GM13977 (cell line): ENCODE results near the gene GRAMD2B.
A peak's percentile ranks its signal among the peaks of the same experiment; 100 is the strongest.
"Not testable (repeated sequence)": the region's sequence is repeated elsewhere in the genome, so short reads cannot be mapped to it uniquely, and the experiment has no call there.

Experiments used
- DNase-seq: peaks from one replicate; pipeline ENCODE4 v3.0.0; 2012; ENCODE audit warnings: low spot score
- in situ Hi-C: fragments of 300-500 bp; cut with MboI; formaldehyde crosslinking; loops from one replicate; pipeline ENCODE4 v1.12.0; 2022; ENCODE audit warnings: low sequenced_read_pairs, low pct_unique_long_range_greater_than_20kb, mixed read lengths, inconsistent platforms; ENCODE audit not compliant: unreplicated experiment
- TF ChIP-seq, protein P1 (sequence below): IDR thresholded peaks from 2 replicates; pipeline ENCODE4 v1.5.1; 2012; ENCODE audit warnings: mild to moderate bottlenecking, control low read depth; ENCODE audit not compliant: insufficient read depth; ENCODE audit errors: extremely low read depth, missing control alignments

GRAMD2B gene, protein sequence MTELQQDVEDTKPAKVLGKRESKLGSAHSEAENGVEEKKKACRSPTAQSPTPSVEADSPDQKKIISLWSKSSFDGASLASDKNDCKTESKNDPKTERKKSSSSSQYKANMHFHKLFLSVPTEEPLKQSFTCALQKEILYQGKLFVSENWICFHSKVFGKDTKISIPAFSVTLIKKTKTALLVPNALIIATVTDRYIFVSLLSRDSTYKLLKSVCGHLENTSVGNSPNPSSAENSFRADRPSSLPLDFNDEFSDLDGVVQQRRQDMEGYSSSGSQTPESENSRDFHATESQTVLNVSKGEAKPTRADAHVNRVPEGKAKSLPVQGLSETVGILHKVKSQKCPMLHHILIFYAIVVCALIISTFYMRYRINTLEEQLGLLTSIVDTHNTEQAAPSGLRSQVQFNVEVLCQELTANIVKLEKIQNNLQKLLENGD

DNA sequence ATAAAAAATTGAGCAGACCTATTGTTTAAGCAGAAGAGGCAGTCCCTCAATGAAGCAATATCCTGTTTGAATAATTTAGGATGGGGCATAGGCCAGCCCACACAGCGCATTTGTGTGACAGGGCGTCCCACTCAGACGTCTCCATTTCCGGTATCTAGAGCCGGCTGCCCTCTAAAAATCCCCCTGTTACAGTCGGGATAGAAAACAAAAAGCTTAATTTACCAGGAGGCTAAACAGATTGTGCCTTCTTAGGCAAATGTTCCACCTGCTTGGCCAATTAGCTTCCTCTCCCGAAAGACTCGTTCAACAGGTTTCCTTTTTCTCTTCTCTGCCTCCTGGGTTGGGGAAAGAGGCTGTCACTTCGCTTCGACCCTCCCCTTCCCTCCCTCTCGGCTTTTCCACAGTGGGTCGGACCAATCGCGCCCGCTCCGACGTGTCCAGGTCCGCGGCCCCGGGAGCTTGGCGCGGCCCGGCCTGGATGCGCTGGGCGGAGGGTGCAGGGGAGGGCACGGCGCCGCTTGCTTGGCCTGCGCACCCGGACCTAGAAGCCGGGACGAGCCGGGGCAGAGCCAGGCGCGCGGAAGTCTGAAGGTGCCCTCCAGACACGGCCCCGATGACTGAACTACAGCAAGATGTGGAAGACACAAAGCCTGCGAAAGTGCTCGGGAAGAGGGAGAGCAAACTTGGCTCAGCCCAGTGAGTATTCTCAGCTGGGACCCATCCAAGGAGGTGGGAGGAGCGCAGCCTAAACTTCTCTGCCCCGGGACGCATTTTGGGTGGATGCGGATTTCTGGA, at the start of gene GRAMD2B:
Gene GRAMD2B, plus strand, starts transcription at position 416 of the 795 bp plus-strand sequence. Its CDS starts 198 bp downstream, at position 614.
- DNase-seq = peak; percentile 82
- in situ Hi-C loops = no loop called here
- TF ChIP-seq, protein P1, sequence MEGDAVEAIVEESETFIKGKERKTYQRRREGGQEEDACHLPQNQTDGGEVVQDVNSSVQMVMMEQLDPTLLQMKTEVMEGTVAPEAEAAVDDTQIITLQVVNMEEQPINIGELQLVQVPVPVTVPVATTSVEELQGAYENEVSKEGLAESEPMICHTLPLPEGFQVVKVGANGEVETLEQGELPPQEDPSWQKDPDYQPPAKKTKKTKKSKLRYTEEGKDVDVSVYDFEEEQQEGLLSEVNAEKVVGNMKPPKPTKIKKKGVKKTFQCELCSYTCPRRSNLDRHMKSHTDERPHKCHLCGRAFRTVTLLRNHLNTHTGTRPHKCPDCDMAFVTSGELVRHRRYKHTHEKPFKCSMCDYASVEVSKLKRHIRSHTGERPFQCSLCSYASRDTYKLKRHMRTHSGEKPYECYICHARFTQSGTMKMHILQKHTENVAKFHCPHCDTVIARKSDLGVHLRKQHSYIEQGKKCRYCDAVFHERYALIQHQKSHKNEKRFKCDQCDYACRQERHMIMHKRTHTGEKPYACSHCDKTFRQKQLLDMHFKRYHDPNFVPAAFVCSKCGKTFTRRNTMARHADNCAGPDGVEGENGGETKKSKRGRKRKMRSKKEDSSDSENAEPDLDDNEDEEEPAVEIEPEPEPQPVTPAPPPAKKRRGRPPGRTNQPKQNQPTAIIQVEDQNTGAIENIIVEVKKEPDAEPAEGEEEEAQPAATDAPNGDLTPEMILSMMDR = no peak

- in situ Hi-C loops = no loop called here
- TF ChIP-seq, protein P1 = no peak
- DNase-seq = no peak
Measured at GRCh38 chr5:126374109-126374416, 49.1 kb upstream of the GRAMD2B start.

DNA sequence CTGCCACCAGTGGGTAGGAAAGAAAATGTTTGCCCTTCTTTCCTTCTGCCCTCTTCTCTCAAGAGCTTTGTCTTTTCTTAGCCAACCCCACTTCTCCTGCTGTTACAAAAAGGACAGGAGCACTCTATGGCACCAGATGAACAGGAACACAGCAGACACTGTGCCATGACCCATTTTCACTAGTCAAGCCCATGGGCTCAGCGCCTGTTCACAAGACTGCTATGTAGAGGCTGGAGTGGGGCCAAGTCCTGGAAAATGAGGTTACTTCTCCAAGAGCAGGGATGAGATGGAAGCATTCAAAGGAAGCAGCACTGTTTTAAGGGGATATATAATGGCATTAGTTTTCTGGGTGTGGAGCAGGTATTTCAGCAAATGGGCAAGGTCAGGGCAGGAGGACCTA, 46.8 kb upstream of the GRAMD2B start:
- no peak for DNase-seq
- TF ChIP-seq, protein P1 = no peak
- in situ Hi-C loops = no loop called here

DNA sequence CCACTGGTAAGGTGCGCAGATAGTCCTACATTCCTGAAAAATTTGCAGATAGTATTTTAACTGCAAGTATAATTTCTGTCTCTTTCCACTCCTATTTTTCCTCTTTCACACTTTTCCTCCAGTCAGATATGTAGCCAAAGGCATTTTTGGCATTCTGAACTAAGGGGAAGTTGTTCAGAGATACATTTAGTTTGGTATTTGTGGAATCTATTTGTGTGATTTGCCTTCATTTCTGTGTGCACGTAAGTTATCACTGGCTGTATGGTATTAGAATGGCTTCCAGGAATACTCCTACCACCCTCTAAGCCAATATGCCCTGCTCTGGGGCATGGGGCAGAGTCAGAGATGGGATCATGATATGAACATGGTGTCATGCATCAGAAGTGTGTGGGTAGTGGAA, 45.8 kb upstream of the GRAMD2B start:
- no peak for DNase-seq
- TF ChIP-seq, protein P1 = no peak
- in situ Hi-C loops = no loop called here

DNA sequence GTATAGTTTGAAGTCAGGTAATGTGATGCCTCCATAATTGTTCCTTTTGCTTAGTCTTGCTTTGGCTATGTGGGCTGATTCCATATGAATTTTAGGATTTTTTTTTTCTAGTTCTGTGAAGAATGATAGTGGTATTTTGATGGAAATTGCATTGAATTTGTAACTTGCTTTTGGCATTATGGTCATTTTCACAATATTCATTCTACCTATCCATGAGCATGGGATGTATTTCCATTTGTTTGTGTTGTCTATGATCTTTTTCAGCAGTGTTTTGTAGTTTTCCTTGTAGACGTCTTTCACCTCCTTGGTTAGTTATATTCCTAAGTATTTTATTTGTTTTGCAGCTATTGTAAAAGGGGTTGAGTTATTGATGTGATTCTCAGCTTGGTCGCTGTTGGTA, 42.9 kb upstream of the GRAMD2B start:
- DNase-seq, in situ Hi-C loops: not testable (repeated sequence)

DNA sequence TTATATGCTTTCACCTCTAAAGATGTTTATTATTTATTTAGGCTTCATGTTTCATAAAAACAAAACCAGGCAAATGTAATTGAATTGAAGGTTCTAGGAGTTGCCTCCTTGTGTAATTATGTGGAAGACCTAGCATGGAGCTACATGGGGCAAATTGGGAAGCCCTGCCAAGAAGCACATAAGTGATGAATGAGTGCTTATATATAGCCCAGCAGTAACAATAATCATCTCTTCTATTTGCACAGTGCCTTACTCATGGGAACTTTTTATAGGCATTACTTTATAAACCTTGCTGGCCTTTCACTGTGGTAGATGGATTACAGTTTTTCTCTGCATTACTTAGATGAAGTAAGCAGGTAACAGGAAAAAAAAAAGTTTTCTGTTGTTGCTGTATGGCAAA, 40.0 kb upstream of the GRAMD2B start:
- DNase-seq = no peak
- in situ Hi-C loops = no loop called here
- TF ChIP-seq, protein P1 = no peak

DNA sequence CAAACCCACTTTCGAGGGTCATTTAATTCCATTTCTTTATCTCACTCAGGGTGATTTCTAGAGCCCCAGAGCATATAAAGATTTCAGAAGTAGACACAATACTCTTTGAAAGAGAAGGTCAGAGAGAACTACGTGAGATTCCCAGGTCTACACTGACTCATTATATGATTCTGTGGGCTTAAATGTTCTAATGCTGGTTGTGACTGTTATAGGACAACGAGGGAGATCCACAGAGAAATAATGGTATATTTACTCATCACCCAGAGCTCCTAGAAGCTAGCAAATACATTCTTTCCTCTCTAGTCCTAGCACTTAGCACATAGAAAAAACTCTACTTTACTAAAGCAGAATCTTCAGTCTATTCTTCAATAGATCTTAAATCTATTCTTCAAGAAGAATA, 39.4 kb upstream of the GRAMD2B start:
- TF ChIP-seq, protein P1 = no peak
- no peak for DNase-seq
- in situ Hi-C loops = no loop called here
